HEK293 (cell line): ENCODE data around the gene TCERG1L.

ENCODE experiments used
- EGR2 ChIP-seq: fragments of 450-650 bp; formaldehyde crosslinking; IDR thresholded peaks from 2 replicates; pipeline ENCODE4 v1.5.1; 2016; ENCODE audit warnings: low read depth, missing biosample characterization, missing genetic modification characterization
- ZNF138 ChIP-seq: fragments of 450-650 bp; formaldehyde crosslinking; IDR thresholded peaks from 2 replicates; pipeline ENCODE4 v1.5.1; 2016; ENCODE audit warnings: missing biosample characterization, missing genetic modification characterization, borderline replicate concordance
- ZNF341 ChIP-seq: fragments of 450-650 bp; formaldehyde crosslinking; IDR thresholded peaks from 2 replicates; pipeline ENCODE4; 2016; ENCODE audit warnings: low read depth, missing biosample characterization, missing genetic modification characterization
- ZNF585B ChIP-seq: fragments of 450-650 bp; formaldehyde crosslinking; IDR thresholded peaks from 2 replicates; pipeline ENCODE4 v1.5.1; 2016; ENCODE audit warnings: missing biosample characterization, missing genetic modification characterization
- ZNF776 ChIP-seq: fragments of 450-650 bp; formaldehyde crosslinking; IDR thresholded peaks from 2 replicates; pipeline ENCODE4 v1.5.0; 2017; ENCODE audit warnings: missing biosample characterization, missing genetic modification characterization, borderline replicate concordance
- ZSCAN23 ChIP-seq: fragments of 450-650 bp; formaldehyde crosslinking; IDR thresholded peaks from 2 replicates; pipeline ENCODE4 v1.5.1; 2016; ENCODE audit warnings: missing biosample characterization, missing genetic modification characterization
- TF ChIP-seq, protein P1 (sequence below): sonication (generic); formaldehyde crosslinking; IDR thresholded peaks from 2 replicates; pipeline ENCODE4 v1.8.1; 2022; ENCODE audit warnings: mild to moderate bottlenecking, moderate library complexity, missing genetic modification reagents
- TF ChIP-seq, protein P2 (sequence below): fragments of 450-650 bp; formaldehyde crosslinking; IDR thresholded peaks from 2 replicates; pipeline ENCODE4 v1.5.1; 2017; ENCODE audit warnings: missing biosample characterization, mild to moderate bottlenecking, missing genetic modification characterization, moderate library complexity
- TF ChIP-seq, protein P3 (sequence below): fragments of 450-650 bp; formaldehyde crosslinking; IDR thresholded peaks from 2 replicates; pipeline ENCODE4 v1.5.1; 2016; ENCODE audit warnings: missing biosample characterization, missing genetic modification characterization

DNA sequence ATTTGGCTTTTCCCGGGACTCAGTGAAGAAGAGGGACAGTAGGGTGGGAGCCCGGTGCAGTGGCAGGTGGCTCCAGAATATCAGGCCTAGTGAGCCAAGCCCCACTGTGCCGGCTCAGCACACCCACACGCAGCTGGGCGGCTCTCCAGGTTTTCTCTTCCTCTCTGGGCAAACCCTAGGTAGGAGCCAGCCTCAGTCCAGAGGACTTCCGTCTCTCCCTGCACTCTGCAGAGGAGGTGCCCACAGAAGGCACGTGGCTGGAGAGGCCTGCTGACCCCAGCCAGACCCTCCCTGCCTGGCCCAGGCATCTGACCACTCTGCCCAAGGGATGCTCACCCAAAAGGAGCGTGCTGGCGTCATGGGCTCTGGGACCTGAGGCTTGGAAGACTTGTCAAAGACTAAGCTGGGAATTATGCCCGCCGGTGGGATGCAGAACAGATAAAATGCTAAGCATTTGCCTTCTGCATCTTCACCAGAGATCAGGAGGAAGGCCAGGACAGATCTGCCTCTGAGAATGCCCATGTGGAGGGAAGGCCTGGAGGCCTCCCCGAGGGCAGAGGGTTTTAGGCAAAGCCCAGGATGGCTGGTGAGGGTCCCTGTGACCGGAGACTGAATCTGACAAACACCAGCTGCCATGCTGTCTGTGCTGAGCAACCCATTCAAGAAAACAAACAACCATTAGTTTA lies 40.2 kb downstream of the TCERG1L start:
- TF ChIP-seq EGR2 = no peak
- no peak for TF ChIP-seq ZNF776 (tag by site-specific recombination)
- no peak for TF ChIP-seq ZNF585B (tag by site-specific recombination)
- TF ChIP-seq, protein P1, sequence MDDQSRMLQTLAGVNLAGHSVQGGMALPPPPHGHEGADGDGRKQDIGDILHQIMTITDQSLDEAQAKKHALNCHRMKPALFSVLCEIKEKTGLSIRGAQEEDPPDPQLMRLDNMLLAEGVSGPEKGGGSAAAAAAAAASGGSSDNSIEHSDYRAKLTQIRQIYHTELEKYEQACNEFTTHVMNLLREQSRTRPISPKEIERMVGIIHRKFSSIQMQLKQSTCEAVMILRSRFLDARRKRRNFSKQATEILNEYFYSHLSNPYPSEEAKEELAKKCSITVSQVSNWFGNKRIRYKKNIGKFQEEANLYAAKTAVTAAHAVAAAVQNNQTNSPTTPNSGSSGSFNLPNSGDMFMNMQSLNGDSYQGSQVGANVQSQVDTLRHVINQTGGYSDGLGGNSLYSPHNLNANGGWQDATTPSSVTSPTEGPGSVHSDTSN (CRISPR knock-in tag) = no peak
- no peak for TF ChIP-seq ZSCAN23 (tag by site-specific recombination)
- TF ChIP-seq, protein P2, sequence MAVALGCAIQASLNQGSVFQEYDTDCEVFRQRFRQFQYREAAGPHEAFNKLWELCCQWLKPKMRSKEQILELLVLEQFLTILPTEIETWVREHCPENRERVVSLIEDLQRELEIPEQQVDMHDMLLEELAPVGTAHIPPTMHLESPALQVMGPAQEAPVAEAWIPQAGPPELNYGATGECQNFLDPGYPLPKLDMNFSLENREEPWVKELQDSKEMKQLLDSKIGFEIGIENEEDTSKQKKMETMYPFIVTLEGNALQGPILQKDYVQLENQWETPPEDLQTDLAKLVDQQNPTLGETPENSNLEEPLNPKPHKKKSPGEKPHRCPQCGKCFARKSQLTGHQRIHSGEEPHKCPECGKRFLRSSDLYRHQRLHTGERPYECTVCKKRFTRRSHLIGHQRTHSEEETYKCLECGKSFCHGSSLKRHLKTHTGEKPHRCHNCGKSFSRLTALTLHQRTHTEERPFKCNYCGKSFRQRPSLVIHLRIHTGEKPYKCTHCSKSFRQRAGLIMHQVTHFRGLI (tag by site-specific recombination) = no peak
- TF ChIP-seq, protein P3, sequence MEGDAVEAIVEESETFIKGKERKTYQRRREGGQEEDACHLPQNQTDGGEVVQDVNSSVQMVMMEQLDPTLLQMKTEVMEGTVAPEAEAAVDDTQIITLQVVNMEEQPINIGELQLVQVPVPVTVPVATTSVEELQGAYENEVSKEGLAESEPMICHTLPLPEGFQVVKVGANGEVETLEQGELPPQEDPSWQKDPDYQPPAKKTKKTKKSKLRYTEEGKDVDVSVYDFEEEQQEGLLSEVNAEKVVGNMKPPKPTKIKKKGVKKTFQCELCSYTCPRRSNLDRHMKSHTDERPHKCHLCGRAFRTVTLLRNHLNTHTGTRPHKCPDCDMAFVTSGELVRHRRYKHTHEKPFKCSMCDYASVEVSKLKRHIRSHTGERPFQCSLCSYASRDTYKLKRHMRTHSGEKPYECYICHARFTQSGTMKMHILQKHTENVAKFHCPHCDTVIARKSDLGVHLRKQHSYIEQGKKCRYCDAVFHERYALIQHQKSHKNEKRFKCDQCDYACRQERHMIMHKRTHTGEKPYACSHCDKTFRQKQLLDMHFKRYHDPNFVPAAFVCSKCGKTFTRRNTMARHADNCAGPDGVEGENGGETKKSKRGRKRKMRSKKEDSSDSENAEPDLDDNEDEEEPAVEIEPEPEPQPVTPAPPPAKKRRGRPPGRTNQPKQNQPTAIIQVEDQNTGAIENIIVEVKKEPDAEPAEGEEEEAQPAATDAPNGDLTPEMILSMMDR (tag by site-specific recombination) = no peak
- no peak for TF ChIP-seq ZNF138 (tag by site-specific recombination)
- TF ChIP-seq ZNF341 (tag by site-specific recombination) = no peak
